ENCODE results near the gene MYO1D.

MYO1D gene

DNA sequence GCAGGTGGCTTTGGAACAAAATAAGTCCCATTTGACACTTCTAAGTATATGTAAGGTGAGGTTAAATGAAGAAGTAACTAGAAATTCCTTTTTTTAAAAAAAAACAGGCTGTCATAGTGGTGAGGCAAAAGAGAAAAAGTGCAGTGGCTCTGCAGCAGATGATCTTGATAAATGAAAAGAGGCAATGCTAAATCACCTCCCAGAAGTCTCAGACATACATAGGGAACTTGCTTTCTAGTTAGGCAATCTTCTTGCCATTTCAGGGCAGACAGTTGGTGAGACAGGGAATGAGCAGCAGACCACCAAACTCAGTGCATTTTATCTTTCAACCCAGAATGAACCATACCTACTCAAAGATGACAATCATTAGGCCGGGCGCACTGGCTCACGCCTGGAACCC, 90.8 kb downstream of the MYO1D start:
- ATAC-seq = no peak
- TF ChIP-seq, protein P1, sequence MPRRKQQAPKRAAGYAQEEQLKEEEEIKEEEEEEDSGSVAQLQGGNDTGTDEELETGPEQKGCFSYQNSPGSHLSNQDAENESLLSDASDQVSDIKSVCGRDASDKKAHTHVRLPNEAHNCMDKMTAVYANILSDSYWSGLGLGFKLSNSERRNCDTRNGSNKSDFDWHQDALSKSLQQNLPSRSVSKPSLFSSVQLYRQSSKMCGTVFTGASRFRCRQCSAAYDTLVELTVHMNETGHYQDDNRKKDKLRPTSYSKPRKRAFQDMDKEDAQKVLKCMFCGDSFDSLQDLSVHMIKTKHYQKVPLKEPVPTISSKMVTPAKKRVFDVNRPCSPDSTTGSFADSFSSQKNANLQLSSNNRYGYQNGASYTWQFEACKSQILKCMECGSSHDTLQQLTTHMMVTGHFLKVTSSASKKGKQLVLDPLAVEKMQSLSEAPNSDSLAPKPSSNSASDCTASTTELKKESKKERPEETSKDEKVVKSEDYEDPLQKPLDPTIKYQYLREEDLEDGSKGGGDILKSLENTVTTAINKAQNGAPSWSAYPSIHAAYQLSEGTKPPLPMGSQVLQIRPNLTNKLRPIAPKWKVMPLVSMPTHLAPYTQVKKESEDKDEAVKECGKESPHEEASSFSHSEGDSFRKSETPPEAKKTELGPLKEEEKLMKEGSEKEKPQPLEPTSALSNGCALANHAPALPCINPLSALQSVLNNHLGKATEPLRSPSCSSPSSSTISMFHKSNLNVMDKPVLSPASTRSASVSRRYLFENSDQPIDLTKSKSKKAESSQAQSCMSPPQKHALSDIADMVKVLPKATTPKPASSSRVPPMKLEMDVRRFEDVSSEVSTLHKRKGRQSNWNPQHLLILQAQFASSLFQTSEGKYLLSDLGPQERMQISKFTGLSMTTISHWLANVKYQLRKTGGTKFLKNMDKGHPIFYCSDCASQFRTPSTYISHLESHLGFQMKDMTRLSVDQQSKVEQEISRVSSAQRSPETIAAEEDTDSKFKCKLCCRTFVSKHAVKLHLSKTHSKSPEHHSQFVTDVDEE (CRISPR knock-in tag; IDR thresholded peaks at IDR 0.05) = no peak
- no peak for TF ChIP-seq TOX (CRISPR knock-in tag; IDR thresholded peaks at IDR 0.05; ENCODE audit: borderline replicate concordance)
- no peak for TF ChIP-seq ZNF565 (CRISPR knock-in tag; conservative IDR thresholded peaks at IDR 0.05; ENCODE audit: low read depth)
- TF ChIP-seq OSR1 (CRISPR knock-in tag; IDR thresholded peaks at IDR 0.05) = no peak
- TF ChIP-seq SNAI2 (CRISPR knock-in tag; IDR thresholded peaks at IDR 0.05) = no peak
- TF ChIP-seq ZC3H10 (CRISPR knock-in tag; IDR thresholded peaks at IDR 0.05) = no peak
- TF ChIP-seq ISL1 (CRISPR knock-in tag; IDR thresholded peaks at IDR 0.05) = no peak

DNA sequence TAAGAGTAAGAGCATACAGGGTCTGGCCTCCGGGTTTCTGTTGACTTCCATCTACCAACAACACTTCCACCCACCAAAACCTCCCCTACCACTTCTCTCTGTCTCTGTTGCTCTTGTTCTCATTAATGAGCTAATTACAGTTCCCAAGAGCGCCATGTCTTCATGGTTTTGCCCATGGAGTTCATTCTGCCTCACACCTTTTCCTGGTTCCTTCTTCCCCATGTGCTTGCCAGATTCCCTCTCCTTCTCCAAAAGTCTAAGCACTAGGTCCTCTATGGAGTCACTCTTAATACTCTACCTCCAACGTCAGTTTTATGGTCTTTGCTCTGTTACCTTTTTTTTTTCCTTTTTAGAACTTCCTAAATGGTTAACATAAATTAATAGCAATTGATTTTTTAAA, 92.8 kb downstream of the MYO1D start:
- peak; percentile 18; the same call in 2 of the 3 replicates for ATAC-seq

DNA sequence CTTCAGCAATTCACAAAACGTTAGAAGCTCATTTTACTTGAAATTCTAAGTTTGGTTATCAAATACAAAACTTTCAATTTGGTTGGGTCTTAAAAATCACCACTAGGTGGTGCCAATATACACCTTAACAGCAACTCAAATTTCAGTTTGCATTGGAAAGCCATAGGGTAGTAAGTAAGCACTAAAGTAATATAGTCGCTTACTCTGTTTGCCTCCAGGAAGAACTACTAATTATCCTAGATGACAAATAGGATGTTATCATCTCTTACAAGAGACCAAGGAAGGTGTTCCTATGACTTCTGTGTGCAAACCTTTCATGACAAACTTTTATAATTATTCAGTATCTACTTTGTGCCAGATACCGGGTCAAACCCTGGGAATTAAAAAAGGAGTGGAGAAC, 93.3 kb downstream of the MYO1D start:
- peak; percentile 75 for ATAC-seq
- TF ChIP-seq, protein P2, sequence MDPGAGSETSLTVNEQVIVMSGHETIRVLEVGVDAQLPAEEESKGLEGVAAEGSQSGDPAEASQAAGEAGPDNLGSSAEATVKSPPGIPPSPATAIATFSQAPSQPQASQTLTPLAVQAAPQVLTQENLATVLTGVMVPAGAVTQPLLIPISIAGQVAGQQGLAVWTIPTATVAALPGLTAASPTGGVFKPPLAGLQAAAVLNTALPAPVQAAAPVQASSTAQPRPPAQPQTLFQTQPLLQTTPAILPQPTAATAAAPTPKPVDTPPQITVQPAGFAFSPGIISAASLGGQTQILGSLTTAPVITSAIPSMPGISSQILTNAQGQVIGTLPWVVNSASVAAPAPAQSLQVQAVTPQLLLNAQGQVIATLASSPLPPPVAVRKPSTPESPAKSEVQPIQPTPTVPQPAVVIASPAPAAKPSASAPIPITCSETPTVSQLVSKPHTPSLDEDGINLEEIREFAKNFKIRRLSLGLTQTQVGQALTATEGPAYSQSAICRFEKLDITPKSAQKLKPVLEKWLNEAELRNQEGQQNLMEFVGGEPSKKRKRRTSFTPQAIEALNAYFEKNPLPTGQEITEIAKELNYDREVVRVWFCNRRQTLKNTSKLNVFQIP (CRISPR knock-in tag; IDR thresholded peaks at IDR 0.05; ENCODE audit: borderline replicate concordance, low read depth) = no peak
- TF ChIP-seq, protein P1 (CRISPR knock-in tag; IDR thresholded peaks at IDR 0.05) = no peak

More for the DNA sequence above, 92.8 kb downstream of the MYO1D start:
- no peak for TF ChIP-seq BACH2 (CRISPR knock-in tag; IDR thresholded peaks at IDR 0.05; ENCODE audit: borderline replicate concordance)
- TF ChIP-seq ARNTL (CRISPR knock-in tag; IDR thresholded peaks at IDR 0.05; ENCODE audit: borderline replicate concordance, low read depth) = no peak
- no peak for TF ChIP-seq SNAI2 (CRISPR knock-in tag; IDR thresholded peaks at IDR 0.05)
- no peak for TF ChIP-seq ZNF565 (CRISPR knock-in tag; conservative IDR thresholded peaks at IDR 0.05; ENCODE audit: low read depth)
- TF ChIP-seq ZFP3 (CRISPR knock-in tag; IDR thresholded peaks at IDR 0.05) = no peak
- no peak for TF ChIP-seq ZNF70 (CRISPR knock-in tag; IDR thresholded peaks at IDR 0.05)
- TF ChIP-seq GLIS3 (CRISPR knock-in tag; IDR thresholded peaks at IDR 0.05) = no peak

DNA sequence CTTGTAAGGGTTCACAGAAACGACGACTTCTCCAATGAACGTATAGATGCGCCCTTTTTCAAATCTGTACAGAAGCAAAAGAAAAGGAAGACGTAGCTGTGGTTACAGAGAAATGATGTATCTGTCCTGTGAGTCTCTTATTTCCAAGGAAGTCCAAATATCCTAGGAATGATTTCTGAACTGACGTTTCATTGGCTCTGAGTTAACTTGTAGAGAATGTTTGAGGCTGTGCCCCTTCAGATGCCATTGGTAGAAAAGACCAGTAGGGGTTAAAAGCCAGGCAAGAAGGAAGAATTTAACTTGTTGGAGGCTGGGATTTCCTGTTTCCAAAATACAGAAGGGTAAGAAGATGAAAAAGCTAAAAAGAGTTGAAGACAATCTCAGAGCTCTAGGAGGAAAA, 96.2 kb downstream of the MYO1D start:
- no peak for ATAC-seq
- TF ChIP-seq, protein P1 (CRISPR knock-in tag; IDR thresholded peaks at IDR 0.05) = no peak
- TF ChIP-seq ZNF70 (CRISPR knock-in tag; IDR thresholded peaks at IDR 0.05) (no peak), BACH2 (CRISPR knock-in tag; IDR thresholded peaks at IDR 0.05; ENCODE audit: borderline replicate concordance) (no peak), ESRRG (CRISPR knock-in tag; IDR thresholded peaks at IDR 0.05) (no peak), SNAI2 (CRISPR knock-in tag; IDR thresholded peaks at IDR 0.05) (no peak), PPARA (CRISPR knock-in tag; IDR thresholded peaks at IDR 0.05; ENCODE audit: borderline replicate concordance) (no peak), TOX (CRISPR knock-in tag; IDR thresholded peaks at IDR 0.05; ENCODE audit: borderline replicate concordance) (no peak), ZFP3 (CRISPR knock-in tag; IDR thresholded peaks at IDR 0.05) (no peak), ZC3H10 (CRISPR knock-in tag; IDR thresholded peaks at IDR 0.05) (no peak), OSR1 (CRISPR knock-in tag; IDR thresholded peaks at IDR 0.05) (no peak)
